Cardiac septum (tissue), 1 donor: Measurements from ENCODE around the gene MOGAT1. TPM values are rescaled to one million over a fixed set of nuclear protein-coding genes. Genes with fewer than 3 reads are reported as not detected.

Experiments used
- DNase-seq: peaks from one replicate; pipeline ENCODE4 v3.0.0-alpha.2; 2020; ENCODE audit warnings: low spot score
- intact Hi-C: fragments of 100-400 bp; cut with DNase I; formaldehyde crosslinking; loops from one replicate; pipeline ENCODE4 v1.14.0; 2022
- total RNA-seq: library from RNA; stranded (reverse); fragmentation: NEBNext Ultra II Directional; extraction: Animal tissue kit (Norgen Biotek cat#: 25700); gene quantifications from one replicate; pipeline ENCODE4 v1.2.1, GENCODE V29; 2021
- donor health status: DM: no; HTN: no; CAD: no.

The MOGAT1 gene
- total RNA-seq, 1 donor from 2014 or later, result 0.24 TPM

DNA sequence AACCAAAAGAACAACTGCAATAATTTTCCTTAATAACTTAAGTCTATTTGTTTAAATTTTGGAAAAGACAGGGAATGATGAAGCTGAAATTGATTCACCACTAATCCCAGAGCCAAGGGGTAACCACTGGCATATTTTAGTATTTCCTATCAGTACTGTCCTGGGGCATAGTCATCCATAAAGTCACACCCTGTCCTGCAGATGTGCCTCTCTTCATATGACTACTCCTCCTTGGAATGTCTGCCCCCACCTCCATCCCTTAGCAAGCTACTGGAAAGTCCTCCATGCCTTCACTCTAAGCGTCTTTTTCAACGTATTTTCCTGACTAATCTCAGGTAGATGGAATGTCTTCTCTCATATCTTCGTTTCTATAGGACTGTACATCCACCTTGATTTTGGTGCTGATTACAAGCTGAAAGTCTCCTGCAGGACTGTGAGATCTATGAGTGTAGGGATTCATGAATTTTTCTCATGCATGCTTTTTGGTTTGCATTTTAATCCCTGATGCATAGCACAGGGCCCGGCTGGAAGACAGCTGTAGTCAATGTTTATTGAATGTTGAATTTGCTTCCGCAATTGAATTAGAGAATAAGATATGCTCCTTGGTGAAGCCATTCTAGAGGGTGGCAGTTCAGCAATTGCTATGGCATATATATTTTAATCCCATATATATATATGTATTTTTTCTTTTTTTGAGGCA lies 85.6 kb downstream of the MOGAT1 start:
- DNase-seq, result no peak
- intact Hi-C loops, result no loop called here

Other genes with a start within 250 kb of the MOGAT1 start
- 1.0 TPM for gene SGPP2, start 247.1 kb upstream of the MOGAT1 start, total RNA-seq
- 17.8 TPM for gene FARSB, start 15.6 kb upstream of the MOGAT1 start, total RNA-seq
- gene ACSL3, start 189.4 kb downstream of the MOGAT1 start, total RNA-seq, result 37.4 TPM